ENCODE data around the gene TACC2.

The TACC2 gene

DNA sequence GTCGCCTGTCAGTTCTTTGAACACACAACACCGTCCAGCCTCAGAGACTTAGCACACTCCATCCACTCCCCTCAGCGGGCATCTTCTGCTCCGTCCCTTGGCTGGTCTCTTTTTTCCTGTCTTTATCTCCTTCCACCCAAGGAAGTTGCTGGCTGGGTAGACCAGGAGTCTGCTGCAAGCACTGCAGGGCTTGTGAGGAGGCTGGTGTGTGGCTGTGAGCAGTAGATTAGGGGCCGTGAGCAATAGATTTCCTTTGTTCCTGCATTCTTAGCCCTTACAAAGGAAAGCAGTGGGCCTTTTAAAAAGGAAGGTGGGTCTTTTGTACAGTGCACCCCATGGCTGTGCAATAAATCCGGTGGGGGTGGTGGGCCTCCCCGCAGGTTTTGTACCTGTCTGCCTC, 181.8 kb downstream of the TACC2 start:
- DNase-seq (ENCODE audit: low read depth): no peak

GRCh38 chr10:122171302-122172075, 182.5 kb downstream of the TACC2 start:
- DNase-seq (ENCODE audit: low read depth): no peak

DNA sequence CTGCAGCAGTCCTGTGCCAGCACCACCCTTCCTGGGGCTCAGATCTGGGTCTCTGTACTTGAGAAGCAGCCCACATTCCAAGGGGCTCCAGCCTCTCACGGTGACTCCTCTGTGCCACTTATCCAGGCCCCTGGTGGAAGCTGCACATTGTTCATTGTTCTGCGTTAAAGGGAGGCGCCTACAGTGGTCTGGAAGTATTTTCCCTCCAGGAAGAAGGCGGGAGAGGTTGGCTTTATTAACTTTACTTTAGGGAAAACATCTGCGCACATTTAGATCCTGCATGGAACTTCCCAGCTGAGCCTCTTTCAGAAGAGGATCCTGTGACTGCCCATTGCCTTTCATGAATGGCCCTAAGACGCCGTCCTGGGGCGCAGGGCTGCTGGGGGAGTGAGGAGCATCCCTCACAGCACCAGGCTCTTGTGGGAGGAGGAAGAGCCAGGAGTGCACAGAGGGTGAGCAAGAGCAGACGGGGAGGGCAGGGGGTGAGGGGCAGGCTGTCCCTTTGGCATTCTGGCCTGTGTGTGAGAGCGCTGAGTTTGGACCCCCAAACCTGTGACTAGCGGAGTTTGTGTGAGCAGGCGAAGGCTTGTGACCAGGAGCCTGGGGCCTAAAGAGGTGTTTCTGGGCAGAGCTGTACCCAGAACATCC, 183.5 kb downstream of the TACC2 start:
- no peak for DNase-seq (ENCODE audit: low read depth)

DNA sequence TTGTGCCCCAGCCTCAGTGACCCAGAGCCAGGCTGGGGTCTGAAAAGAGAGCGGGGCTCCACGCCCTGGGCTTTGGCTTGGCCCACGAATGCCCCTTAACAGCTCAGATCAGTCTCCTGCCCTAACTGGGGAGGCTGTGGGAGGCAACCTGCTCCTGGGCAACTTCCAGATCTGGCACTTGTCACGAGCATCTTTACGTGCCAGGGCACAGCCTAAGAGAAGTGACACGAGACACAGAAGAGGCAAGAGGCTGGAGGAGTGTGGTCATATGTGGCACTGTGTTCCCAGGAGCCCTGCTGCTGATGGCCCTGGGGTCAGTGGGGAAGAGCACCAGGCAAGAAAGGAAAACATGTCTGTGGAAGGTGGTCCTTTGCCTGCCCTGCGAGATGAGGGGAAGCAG, 184.4 kb downstream of the TACC2 start:
- no peak for DNase-seq (ENCODE audit: low read depth)

- DNase-seq (ENCODE audit: low read depth): no peak
Observed at GRCh38 chr10:122173766-122174435, 184.9 kb downstream of the TACC2 start.

DNA sequence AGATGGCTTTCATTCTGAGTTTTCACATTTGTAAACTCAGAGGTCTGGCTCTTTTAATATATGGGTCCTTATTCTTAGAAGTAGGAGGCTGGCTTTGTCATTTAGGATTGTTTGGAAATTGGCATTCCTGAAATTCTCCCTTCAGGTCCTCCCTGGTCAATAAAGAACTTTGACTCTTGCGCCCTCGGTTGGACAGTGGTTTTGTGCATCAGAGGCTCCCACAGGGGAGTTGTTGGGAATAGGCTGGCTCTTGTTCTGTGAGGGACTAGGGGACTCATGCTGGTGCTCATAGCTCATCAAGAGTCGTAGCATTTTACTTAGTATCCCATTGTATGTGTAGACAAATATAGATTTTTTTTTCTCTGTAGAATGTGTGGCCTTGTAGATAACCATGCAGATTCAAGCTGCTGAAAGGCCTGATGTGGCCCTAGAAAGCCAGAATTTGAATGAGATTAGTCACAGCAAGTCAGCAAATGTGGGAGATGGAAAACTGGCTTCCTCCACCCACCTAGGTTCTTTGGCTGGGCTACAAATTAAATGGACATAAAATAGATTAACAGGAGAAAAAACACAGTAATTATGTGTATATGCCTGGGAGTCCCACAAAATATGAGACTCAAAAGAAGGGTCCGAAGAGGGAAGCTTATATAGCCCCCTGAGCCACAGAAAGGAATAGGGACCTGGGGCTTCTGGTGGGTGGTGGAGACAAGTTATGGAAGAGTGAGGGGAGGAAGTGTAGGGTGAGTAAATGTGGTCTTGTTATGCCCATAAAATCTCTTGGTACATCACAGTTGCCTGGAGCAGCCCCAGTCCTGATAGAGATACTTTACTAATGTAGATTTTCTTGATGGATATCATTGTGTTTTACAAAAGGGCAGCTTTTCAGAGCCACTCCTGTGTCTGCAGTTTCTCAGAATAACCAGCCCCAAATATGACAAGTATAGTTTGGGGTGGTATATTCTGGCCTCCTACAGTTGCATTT, 187.6 kb downstream of the TACC2 start:
- DNase-seq (ENCODE audit: low read depth): no peak

GRCh38 chr10:122178655-122179054, 189.7 kb downstream of the TACC2 start:
- no peak for DNase-seq (ENCODE audit: low read depth)

- DNase-seq (ENCODE audit: low read depth): no peak
Observed at GRCh38 chr10:122181041-122181732, 192.2 kb downstream of the TACC2 start.

DNA sequence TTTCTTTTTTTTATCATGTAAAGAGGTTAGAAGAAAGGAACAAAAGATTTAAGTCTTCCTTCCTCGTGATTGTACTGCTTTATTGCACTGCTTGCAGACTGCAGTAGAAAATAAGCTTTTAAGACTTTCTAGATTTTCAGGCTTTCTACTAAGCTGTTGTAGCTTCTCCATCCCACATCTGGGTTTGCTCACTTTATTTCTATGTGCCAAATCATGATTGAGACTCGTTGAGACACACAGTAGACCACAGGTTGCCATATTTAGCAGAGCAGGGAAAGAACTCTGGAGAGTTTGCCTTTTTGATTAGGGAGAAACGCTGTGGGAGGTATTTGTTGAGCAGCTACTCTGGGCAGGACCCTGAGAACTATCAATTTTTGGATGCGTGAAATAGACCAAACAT, 192.9 kb downstream of the TACC2 start:
- no peak for DNase-seq (ENCODE audit: low read depth)

- DNase-seq (ENCODE audit: low read depth): no peak
Observed at GRCh38 chr10:122182308-122182707, 193.3 kb downstream of the TACC2 start.

DNA sequence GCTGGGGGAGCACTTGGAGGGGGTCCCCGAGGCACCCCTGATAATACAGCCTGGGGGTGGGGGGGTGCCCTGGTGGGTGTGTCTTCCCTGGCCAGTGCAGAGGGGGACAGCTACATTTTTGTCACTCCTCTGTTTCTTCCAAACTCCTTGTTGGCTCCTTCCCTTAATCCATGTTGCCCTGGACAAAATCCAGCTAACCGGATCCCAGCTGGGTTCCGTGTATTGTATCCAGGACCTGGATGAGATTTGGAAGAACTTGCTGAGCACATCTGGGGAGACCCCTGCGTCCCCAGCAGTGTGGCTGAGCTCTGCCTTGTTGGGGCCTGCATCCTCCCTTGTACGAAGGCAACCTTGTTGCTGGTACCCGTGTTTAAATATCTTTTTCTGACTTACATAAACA, 195.3 kb downstream of the TACC2 start:
- no peak for DNase-seq (ENCODE audit: low read depth)

DNA sequence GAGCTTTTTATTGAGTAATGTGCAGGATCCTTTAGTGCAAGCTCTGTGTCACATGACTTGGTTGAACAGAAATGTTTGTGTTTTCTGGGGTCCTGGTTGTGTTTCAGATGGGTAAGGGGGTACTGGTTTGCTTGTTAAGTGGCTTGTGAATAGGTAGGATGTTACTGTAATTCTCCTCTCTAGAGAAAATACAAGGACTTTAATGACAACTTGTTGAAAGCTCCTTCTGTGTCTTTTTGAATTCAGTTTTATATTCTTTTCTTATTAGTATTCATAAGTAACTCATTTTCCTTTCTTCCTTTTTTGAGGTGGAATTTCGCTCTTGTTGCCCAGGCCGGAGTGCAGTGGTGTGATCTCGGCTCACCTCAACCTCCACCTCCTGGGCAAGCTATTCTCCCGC, 196.7 kb downstream of the TACC2 start:
- no peak for DNase-seq (ENCODE audit: low read depth)

GRCh38 chr10:122186816-122187810, 198.2 kb downstream of the TACC2 start:
- DNase-seq (ENCODE audit: low read depth): no peak

DNA sequence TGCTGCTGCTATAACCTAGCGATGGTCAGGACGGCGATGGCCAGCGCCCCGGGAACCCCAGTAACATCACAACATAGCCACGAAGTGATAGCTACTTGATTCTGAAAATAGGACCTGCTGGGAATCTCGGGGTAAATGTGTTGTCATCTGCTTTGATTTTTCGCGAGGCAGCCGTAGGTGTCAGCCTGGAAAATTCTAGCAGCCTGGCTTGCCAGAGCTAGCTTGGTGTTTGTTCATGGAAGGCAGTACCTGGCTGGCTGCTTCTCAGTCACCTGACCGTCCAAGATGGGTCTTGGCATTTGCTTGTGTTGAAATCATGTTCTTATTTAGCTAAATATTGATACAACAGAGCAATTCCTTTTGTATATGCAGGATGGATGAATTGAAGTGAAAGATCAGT, 199.7 kb downstream of the TACC2 start:
- DNase-seq (ENCODE audit: low read depth): no peak

GRCh38 chr10:122189185-122189584, 200.2 kb downstream of the TACC2 start:
- no peak for DNase-seq (ENCODE audit: low read depth)

DNA sequence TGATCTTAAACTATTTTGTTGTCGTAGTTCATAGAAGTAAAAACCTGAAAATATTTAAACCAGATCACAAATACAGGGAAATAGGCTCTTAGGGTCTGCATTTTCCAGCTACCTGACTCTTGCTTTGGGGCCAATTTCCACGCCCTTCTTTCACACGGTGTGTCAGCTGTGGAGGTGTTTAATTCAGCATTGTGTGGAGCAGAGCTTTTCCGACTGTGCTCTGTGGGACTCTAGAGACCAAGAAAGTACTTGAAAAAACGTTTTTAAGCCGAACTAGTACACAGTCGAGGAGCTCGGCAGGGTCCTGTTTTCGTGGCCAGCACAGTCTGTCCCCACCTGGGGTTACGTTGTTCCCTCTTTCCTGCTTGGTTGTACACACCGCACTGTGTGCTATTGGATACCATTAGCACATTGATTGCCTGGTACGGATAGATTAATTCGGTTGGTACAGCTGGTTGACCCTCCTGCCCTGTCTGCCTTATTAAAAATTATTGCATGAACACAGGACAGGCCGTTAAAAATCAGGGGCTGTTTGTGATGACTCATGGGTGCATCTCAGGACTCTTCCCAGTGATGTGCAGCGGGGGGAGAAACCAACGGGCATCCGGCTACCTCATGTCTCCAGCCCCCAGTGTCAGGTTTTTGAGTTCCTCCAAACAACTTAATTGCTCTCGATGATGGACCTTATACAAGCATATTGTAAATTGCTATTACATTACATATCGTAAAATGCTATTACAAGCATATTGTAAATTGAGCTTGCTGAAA, 201.4 kb downstream of the TACC2 start:
- no peak for DNase-seq (ENCODE audit: low read depth)

- no peak for DNase-seq (ENCODE audit: low read depth)
Observed at GRCh38 chr10:122191936-122192541, 203.1 kb downstream of the TACC2 start.

DNA sequence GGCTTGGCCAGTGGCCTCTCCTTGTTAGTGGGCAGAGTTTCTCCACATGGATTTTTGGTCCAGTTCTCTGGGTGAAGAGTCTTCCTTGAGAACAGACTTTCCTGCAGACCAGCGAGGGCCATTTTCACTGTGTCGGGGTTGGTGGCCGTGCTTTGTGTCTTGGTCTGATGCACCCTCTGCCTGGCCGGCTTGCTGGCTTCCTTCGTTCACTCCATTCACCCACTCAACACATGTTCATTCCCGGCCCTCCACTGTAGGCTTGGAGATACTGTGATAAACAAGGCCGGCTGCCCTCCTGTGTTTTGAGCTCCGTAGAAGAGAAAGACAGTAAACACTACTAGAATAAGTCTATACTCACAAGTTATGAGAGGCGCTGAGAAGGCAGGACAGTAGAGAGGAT, 205.3 kb downstream of the TACC2 start:
- DNase-seq (ENCODE audit: low read depth): no peak

DNA sequence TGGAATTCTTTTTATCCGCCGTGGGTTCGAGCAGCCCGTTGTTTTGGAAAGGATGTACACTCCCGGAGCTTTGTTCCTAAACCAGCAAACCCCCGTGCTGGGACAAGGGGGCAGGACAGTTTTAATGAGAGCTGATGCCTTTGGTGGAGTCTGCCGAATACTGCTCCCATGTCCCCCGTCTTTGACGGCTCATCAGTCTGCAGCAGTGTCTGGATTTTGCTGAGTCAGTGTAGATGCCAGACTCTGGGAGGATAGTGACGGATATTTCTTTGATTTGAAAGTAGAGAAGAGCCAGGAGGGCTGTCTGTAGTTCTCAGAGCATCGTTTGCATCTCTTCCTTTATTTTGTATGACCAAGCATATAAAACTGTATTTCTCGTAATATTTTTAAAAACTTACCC, 207.3 kb downstream of the TACC2 start:
- DNase-seq (ENCODE audit: low read depth): no peak

Data from T-helper 22 cell (primary cell).